GM20000 (cell line): ENCODE measurements around the gene TSHZ2.

Experiments used
- DNase-seq: peaks from one replicate; pipeline ENCODE4 v3.0.0; 2012; ENCODE audit warnings: low spot score
- TF ChIP-seq, protein P1 (sequence below): IDR thresholded peaks from 2 replicates; pipeline ENCODE4 v1.5.1; 2012; ENCODE audit warnings: mild to moderate bottlenecking, control low read depth; ENCODE audit errors: extremely low read depth, missing control alignments

TSHZ2 gene

DNA sequence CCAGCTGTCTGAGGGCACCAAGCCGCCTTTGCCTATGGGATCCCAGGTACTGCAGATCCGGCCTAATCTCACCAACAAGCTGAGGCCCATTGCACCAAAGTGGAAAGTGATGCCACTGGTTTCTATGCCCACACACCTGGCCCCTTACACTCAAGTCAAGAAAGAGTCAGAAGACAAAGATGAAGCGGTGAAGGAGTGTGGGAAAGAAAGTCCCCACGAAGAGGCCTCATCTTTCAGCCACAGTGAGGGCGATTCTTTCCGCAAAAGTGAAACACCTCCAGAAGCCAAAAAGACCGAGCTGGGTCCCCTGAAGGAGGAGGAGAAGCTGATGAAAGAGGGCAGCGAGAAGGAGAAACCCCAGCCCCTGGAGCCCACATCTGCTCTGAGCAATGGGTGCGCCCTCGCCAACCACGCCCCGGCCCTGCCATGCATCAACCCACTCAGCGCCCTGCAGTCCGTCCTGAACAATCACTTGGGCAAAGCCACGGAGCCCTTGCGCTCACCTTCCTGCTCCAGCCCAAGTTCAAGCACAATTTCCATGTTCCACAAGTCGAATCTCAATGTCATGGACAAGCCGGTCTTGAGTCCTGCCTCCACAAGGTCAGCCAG is 283.0 kb downstream of the TSHZ2 start:
- no peak for DNase-seq
- TF ChIP-seq, protein P1, sequence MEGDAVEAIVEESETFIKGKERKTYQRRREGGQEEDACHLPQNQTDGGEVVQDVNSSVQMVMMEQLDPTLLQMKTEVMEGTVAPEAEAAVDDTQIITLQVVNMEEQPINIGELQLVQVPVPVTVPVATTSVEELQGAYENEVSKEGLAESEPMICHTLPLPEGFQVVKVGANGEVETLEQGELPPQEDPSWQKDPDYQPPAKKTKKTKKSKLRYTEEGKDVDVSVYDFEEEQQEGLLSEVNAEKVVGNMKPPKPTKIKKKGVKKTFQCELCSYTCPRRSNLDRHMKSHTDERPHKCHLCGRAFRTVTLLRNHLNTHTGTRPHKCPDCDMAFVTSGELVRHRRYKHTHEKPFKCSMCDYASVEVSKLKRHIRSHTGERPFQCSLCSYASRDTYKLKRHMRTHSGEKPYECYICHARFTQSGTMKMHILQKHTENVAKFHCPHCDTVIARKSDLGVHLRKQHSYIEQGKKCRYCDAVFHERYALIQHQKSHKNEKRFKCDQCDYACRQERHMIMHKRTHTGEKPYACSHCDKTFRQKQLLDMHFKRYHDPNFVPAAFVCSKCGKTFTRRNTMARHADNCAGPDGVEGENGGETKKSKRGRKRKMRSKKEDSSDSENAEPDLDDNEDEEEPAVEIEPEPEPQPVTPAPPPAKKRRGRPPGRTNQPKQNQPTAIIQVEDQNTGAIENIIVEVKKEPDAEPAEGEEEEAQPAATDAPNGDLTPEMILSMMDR: no peak

DNA sequence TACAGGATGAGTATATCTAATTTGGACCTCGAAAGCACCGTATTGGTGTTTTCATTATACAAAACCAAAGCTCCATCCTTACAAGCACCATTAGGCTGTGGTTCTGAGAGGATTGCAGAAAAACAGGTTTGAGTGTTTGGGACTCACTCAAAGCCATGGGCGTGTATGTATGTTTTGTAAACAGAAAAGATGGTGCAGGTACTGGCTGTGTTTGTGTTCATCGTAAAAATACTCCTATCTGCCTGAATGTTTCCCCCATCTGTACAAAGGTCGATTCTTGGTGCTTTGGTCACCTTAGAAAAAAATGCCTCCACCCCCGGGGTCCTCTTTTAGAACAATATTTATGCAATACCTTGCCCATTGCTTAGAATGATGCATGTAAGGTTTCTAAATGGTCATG is 286.6 kb downstream of the TSHZ2 start:
- no peak for DNase-seq
- TF ChIP-seq, protein P1: no peak

DNA sequence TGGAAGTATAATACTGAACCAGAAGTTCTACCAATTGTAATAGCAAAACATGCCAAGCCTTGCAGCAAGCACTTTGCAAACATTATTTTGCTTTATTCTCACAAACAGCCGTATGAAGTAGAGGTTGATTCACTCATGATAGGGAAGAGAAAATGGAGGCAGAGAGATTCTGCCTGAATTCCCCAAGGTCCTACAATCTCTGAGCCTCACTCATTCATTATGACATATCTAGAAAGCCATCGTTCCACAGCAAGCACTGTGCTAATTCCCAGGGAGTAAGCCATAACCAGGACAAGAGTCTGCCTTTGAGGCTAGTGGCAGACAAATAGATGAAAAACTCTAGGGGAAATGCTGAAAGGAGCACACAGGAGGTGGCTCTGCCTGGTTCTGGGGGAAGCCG is 288.0 kb downstream of the TSHZ2 start:
- DNase-seq: no peak
- TF ChIP-seq, protein P1: no peak

DNA sequence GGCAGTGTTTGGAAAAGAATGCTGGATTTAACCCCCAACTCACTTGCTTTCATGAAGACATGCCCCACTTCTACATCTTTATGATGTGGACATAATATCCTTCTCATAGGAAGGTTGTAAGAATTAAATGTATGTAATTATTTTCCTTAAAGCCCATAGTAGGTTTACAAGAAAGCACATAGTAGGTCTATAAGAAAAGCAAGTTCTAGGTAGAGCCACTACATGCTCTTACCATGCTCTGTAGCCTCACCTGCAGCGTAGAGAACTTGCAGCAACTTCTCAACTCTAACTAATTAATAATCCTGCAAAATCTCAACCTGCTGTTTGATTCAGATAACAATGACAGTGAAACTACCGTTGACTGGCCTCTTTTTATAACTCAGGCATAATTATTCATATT is 288.4 kb downstream of the TSHZ2 start:
- no peak for DNase-seq
- TF ChIP-seq, protein P1: no peak

DNA sequence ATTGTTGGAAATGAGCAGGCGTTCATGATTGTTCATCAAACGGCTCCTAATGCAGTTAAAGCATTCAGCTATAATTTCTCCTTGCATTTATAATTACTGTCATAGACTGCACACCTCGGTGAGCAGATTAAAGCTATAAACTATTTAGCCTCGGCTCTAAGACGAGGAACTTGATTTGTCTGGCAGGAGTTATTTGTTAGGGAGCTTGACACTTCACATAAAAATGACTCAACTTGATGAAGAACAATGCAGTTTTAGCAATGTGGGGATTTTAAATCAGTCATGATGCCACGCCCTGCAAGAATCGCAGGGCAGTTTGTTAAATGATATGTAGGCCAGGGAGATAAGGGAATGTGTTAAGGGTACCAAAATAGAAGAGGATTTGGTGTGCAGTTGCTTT is 290.2 kb downstream of the TSHZ2 start:
- TF ChIP-seq, protein P1: no peak
- no peak for DNase-seq

DNA sequence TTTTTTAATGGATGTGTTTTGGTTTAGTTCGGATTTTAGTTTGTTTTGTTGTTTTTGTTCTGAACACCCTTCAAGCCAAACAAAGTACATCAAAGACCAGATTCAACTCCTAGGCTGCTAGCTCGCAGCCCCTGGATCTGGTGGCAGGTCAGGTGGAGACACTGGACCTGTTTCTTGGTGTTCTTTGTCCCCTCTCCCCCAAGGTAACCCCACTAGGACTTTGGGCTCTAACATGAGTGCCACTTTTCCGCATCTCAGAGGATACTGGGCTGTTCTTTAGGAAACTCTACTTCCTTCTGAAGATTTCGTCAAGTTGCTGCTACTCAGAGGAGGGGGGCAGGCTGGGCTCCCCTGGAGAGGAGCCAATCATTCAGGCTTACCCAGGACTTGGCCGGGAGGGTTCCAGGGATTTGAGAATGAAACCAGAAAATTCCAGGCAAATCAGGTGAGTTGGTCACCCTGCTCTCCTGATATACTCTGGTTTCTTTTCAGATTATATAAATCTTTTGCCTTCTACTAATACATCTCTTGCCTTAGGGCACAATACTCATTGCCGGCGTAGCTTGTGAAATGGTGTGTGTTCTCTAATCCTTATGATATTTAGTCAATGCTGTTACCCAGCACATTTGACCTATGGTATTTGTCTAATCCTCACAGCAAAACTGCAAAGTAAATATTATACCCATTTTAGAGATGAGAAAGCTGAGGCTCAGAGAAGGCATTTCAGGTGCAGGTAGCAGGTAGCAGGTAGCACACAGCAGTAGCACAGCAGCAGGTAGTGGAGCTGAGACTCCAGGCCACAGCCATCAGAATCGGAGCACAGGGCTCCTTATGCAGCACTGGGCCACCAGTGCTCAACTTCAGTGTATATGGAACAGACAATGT is 291.6 kb downstream of the TSHZ2 start:
- TF ChIP-seq, protein P1: no peak
- no peak for DNase-seq

DNA sequence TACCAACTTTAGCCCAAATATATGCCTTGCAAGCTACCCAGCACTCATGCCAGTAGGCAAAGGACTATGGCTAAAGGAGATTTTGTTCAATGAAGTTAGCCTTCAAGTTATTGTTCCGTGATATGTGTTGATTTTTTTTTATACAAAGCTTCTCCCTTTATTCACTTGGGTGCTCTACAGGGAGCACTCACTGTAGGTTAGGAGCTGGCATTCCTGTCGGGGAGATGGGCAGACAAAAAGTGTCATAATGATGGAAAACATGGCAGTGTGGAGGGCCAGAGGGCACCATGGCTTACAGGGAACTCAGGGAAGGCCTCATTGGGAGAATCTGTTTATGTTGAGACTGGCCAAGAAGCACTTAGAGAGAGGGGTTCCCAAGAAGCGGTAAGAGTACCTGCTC is 292.4 kb downstream of the TSHZ2 start:
- TF ChIP-seq, protein P1: no peak
- DNase-seq: no peak
